ENCODE data around the gene IZUMO1. TPM values are rescaled to one million over a fixed set of nuclear protein-coding genes. Genes with fewer than 3 reads are reported as not detected.

The IZUMO1 gene
- total and polyA plus RNA-seq, 2 of the 4 experiments (the other 2 are of a cell fraction) = not detected

- BruUV-seq (replicated peaks) = no TSS peak
- dilution Hi-C loops (cut with HindIII; ENCODE audit: low sequenced_read_pairs, unreplicated experiment) = no loop called here
- peak overlapping the region; percentile 73 for H3K14ac ChIP-seq (replicated peaks; ENCODE audit: low read depth, low read length)
- H3K56ac ChIP-seq (ENCODE audit: extremely low read depth, insufficient read depth, low read length) = peak overlapping the region; percentile 66
- peak overlapping the region; percentile 92 to 99 for H4K8ac ChIP-seq (ENCODE audit: low read depth in 2 of 2, low read length in 2 of 2)
- peak overlapping the region; percentile 18 for H3K18ac ChIP-seq (ENCODE audit: low read depth, low read length)
- peaks cover 7% of the 10 kb centered on the region; the same call in 1 of the 2 replicates for H3K9me1 ChIP-seq (ENCODE audit: insufficient read depth, low read length)
- peak overlapping the region; percentile 77 for H3K9ac ChIP-seq (ENCODE audit: low read depth, low read length)
- H2AK5ac ChIP-seq (ENCODE audit: low read depth, low read length) = peak overlapping the region; percentile 97
- no peaks in the 10 kb centered on the region for H3K36me3 ChIP-seq (ENCODE audit: control insufficient read depth, insufficient read depth, low read length)
- H3K79me1 ChIP-seq (ENCODE audit: low read depth in 1 of 2, low read length in 2 of 2) = peaks cover 6 to 32% of the 10 kb centered on the region in 2 experiments; a peak in 3 of 4 replicates
- DNase-seq = peak; percentile 98
- peak overlapping the region; percentile 61 for H3K4me3 ChIP-seq (ENCODE audit: insufficient read depth, low read depth, low read length)
- peak overlapping the region; percentile 100 for H2AFZ ChIP-seq (replicated peaks; ENCODE audit: low read length, poor library complexity)
- H4K91ac ChIP-seq (ENCODE audit: insufficient read depth, low read depth, low read length) = peak overlapping the region; percentile 70
- in situ Hi-C loops (cut with MboI; ENCODE audit: low sequenced_read_pairs) = no loop called here
- no peak overlapping the region for H2BK20ac ChIP-seq (ENCODE audit: low read depth, low read length)
- H2BK5ac ChIP-seq (ENCODE audit: low read depth, low read length, poor library complexity, severe bottlenecking) = peak overlapping the region; percentile 46
- H3K4me2 ChIP-seq (ENCODE audit: low read depth, low read length) = peak overlapping the region; percentile 87
- H4K5ac ChIP-seq (ENCODE audit: low read depth, low read length) = peak overlapping the region; percentile 27
- H2BK120ac ChIP-seq (ENCODE audit: low read depth, low read length) = peak overlapping the region; percentile 62
- CTCF ChIA-PET = interaction anchor here (0.6 to 0.9 kb wide), 2 partner anchors 17 to 119 kb away, joined by 3 read pairs; no protein-coding TSS in a partner anchor
- peak; percentile 93 for ATAC-seq (ENCODE audit: low read depth)
- POLR2A ChIA-PET (ENCODE audit: unreplicated experiment) = interaction anchor here (0.9 kb wide), 1 partner anchor 14 kb away, joined by 7 read pairs; no protein-coding TSS in a partner anchor
- H3K23ac ChIP-seq (ENCODE audit: low read depth, low read length) = peak overlapping the region; percentile 34
- H4K20me1 ChIP-seq (ENCODE audit: insufficient read depth, low read length) = no peaks in the 10 kb centered on the region
- peaks cover 15% of the 10 kb centered on the region for H3K4me1 ChIP-seq (ENCODE audit: control insufficient read depth, insufficient read depth, low read length)
- peak overlapping the region; percentile 92; the same call in 1 of the 3 replicates for H2BK15ac ChIP-seq (ENCODE audit: low read depth, low read length)
- TF ChIP-seq MXI1 (IDR thresholded peaks at IDR 0.05; ENCODE audit: borderline replicate concordance, low read depth, low read length) (peak; percentile 21; the same call in 1 of the 2 replicates), MAZ (IDR thresholded peaks at IDR 0.05; ENCODE audit: borderline replicate concordance, low read depth, low read length) (peak; percentile 71; the same call in 1 of the 2 replicates), NFE2L2 (IDR thresholded peaks at IDR 0.05; ENCODE audit: low read depth, low read length) (no peak), SMC3 (IDR thresholded peaks at IDR 0.05; ENCODE audit: low read depth, low read length) (no peak)
- H3K4ac ChIP-seq (ENCODE audit: low read depth, low read length) = peak overlapping the region; percentile 78
- intact Hi-C loops (cut with micrococcal nuclease) = loop anchor here (2.0 kb wide), 1 partner anchor 39 kb away; no protein-coding TSS in a partner anchor
- H3K9me3 ChIP-seq (ENCODE audit: control insufficient read depth, insufficient read depth, low read length) = no peaks in the 10 kb centered on the region
- no peaks in the 10 kb centered on the region for H3K27me3 ChIP-seq (ENCODE audit: control insufficient read depth, insufficient read depth, low read length)
- 0% methylated on average over 37 of the region's 67 CpGs; no CpG with 5 or more reads in 1 of the 2 experiments for WGBS, 2 experiments (ENCODE audit: extremely low coverage in 2 of 2, insufficient read length in 1 of 2)
- peak overlapping the region; percentile 86 for H3K27ac ChIP-seq (ENCODE audit: insufficient read depth, low read length)
- H2AK9ac ChIP-seq (replicated peaks; ENCODE audit: low read depth, low read length, poor library complexity) = peak overlapping the region; percentile 87
Observed at GRCh38 chr19:48713864-48714755, 32.6 kb downstream of the IZUMO1 start.
